Transverse colon (tissue), 4 donors: Measurements from ENCODE around the gene MIA.

Source experiments
- CTCF ChIP-seq, 5 experiments: fragments of 200-600 bp in 3 of 5; fragments of 450-650 bp in 2 of 5; sonication (generic) in 3 of 5; IDR thresholded peaks; 1 replicate in 2 of 5; 2 replicates in 3 of 5; pipeline ENCODE4 v1.5.1; 2016 to 2017; ENCODE audit warnings: antibody characterized with exemption in 5 of 5, inconsistent platforms in 3 of 5, mild to moderate bottlenecking in 2 of 5, moderate library complexity in 1 of 5
- EP300 ChIP-seq: sonication (generic); formaldehyde crosslinking; IDR thresholded peaks from one replicate; pipeline ENCODE4 v1.6.1; 2017; ENCODE audit warnings: antibody characterized with exemption, low read depth
- POLR2A ChIP-seq: fragments of 450-650 bp; IDR thresholded peaks from one replicate; pipeline ENCODE4 v1.6.1; 2016; ENCODE audit warnings: antibody characterized with exemption, mild to moderate bottlenecking, moderate library complexity
- POLR2AphosphoS5 ChIP-seq, 3 donors: sonication (generic); formaldehyde crosslinking; IDR thresholded peaks; one replicate each; pipeline ENCODE4 v1.6.1; 2016; ENCODE audit warnings: antibody characterized with exemption in 3 of 3

DNA sequence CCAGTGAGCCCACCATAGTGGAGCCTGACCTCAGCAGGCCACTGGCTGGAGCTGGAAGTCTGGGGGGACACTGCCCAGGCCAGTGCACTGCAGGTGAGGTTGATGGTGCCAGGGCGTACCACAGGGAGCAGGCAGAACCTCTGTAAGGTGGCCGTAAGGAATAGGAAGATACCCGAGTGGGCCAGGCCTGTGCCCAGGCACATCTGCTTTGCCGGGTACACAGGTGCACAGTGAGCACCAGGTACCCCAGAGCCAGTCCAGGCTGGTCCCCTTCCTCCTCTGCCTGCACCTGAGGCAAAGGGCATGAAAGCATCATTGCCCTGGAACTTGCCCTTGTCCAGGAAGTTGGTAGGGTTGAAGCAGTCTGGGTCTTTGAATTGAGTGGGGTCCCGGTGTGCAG is 33.2 kb downstream of the MIA start:
- TF ChIP-seq POLR2A, result no peak
- TF ChIP-seq CTCF (IDR thresholded peaks at IDR 0.05), result no peak
- TF ChIP-seq POLR2AphosphoS5 (IDR thresholded peaks at IDR 0.05), result no peak
- TF ChIP-seq EP300, result no peak
